ENCODE results near the gene IL1RL1.
"Not testable (repeated sequence)": the region's sequence is repeated elsewhere in the genome, so short reads cannot be mapped to it uniquely, and the experiment has no call there.

The IL1RL1 gene

DNA sequence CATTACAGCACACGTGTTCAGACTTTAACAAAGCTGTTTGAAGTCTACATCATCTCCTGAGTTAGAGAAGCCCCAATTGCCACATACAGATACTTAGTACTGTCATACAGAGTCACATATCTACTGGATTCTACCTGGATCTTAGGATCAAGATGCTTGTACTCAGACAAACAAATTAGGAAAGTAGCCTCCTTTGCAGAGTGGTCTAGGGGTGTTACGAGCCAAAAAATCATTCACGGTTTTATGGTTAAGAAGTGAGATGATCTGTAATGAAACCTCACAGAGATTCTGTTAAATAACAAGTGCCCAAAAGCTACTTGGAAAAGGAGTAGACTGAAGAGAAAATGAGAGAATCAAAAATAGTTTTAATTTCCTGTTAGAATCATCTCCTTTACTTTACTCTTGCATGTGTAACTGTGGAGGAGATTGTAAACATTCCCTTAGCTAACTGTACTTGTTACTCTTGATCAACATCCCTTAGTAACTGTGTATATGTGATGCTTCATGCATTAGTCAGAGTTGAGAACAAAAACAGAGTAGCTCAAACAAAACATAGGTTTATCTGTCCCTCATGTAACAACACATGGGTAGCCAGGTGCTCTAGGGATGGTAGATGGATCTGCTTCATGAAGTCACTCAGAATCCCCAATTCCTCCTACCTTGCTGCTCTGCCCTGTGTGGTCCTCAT, 16.4 kb upstream of the IL1RL1 start:
- no peak for DNase-seq

DNA sequence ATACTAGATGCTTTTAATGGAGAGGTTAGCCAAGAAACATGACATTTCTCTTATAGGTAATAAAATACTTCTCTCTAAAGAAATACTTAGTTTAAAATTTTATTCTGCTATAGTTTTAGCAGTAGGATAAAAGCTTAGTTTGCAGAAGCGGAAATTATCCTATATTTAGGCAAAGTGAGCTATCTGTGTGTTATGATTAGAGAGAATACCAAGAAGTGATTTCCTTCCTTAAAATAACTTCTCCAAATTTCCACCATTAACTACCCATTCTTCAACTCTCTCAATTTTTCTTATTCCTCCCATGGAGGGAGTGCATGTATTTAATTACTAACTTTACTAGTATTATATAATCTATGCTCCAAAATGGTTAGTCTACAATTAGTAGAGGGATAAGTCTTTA, 15.8 kb upstream of the IL1RL1 start:
- DNase-seq: no peak

DNA sequence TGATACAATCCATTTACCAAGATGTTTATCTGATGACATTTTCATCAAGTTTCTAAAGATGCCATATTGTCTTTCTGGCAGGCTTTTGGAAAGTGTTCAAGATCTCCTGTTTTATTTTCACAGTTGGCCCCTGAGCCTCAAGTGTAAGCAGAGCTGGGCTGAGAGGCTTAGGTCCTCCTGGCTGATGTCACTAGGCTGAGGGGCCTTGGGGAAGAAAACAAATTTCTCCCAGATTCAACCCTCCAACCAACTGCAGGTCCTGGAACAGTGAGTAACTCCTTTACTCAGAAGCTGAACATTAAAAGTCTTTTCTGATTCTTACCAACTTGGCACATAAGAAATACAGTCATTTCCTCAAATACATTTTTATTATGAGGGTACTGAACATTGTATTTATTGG, 14.9 kb upstream of the IL1RL1 start:
- no peak for DNase-seq

GRCh38 chr2:102297891-102298290, 13.5 kb upstream of the IL1RL1 start:
- DNase-seq: no peak

- DNase-seq: no peak
These were observed 9.4 kb upstream of the IL1RL1 start for GRCh38 chr2:102301867-102302362.

DNA sequence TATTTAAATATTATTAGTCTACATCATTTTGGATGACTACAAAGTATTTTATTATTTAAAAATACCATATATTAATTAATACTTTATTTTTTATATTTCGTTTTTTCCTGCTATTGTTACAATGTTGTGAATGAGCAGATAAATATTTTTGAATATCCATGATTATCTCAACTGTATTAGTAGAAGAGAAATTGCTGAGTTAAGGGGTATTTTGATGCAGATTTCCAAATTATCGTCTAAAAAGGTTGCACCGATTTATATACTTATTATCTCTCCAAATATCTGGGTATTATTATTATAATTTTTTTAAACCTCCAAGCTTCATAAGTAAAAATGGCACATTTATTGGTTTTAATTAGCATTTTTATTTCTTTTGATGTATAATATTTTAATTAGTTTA, 8.9 kb upstream of the IL1RL1 start:
- no peak for DNase-seq

GRCh38 chr2:102303589-102303988, 7.8 kb upstream of the IL1RL1 start:
- DNase-seq: no peak

- DNase-seq: no peak
These were observed 7.1 kb upstream of the IL1RL1 start for GRCh38 chr2:102304268-102304667.

GRCh38 chr2:102304711-102305611, 6.4 kb upstream of the IL1RL1 start:
- DNase-seq: no peak

GRCh38 chr2:102306125-102306524, 5.2 kb upstream of the IL1RL1 start:
- DNase-seq: no peak

DNA sequence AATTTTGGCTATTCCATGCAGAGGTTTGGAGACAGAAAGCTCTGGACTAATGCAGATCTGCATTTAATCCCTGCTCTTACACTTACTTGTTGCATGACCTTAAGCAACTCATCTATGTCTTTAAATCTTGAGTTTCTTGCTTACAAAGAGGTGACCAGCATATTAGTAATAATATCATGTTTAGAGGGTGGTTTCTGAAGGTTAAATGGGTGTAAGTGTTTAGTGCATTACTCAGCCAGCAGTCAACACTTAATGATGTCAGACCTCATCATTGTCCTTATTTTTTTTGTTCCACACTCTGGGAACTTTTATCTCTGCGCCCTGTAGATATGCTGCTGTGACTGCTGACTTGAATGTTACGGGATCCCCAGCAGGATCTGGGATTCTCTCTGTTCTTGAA, 1.7 kb downstream of the IL1RL1 start:
- no peak for DNase-seq

GRCh38 chr2:102313471-102313870, 2.1 kb downstream of the IL1RL1 start:
- no peak for DNase-seq

DNA sequence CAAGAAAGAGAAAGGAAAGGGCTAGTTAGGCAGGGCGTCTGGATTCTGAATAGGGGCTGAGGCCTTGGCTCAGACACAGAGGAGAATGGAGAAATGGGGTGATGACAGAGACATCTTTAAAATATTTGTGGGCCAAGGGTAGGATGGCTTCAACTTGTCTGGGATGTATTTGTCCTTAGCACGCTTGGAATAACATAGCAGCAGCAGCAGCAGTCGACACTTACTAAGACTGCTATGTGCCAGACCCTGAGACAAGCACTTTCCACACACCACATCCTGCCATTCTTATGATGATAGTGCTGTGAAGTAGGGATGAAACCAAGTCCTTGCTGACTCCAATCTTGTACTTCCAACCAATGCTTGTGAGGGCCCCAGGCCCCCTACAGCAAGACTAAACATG, 2.6 kb downstream of the IL1RL1 start:
- DNase-seq: no peak

DNA sequence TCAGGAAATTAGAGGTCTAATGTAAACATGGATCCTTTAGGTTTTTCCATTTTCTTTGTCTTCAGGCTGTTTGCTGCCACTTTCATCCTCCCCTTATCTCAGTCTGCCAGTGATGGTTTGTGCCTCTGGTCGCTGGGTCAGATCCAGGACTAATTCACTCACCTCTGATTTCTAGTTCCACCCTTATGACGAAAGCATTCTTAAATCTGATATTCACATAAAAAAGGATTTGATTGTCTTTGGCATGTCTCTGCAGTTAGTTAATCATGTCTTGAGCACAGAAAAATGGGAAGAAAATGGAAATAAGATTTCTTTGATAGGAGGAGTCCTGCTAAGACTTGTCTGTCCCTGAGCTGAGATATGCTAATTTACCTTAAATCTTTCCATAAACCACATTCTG, 4.6 kb downstream of the IL1RL1 start:
- no peak for DNase-seq

DNA sequence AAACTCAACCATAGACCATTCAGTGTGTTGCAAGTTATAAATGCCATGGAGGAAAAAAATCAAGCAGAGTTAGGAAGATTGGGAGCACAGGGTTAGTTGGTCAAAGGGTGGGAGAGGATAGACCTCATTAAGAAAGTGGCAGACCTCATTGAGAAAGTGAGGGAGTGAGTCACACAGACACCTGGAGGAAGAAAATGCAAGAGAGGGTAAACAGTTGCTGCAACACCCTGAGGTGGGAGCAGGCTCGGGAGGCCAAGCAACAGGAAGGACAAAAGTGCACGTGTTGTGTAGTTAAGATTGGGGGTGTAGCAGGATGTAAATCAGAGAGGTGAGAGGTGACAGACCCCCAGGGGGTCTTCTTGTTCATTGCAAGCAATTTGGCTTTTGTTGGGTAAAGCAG, 6.4 kb downstream of the IL1RL1 start:
- no peak for DNase-seq

DNA sequence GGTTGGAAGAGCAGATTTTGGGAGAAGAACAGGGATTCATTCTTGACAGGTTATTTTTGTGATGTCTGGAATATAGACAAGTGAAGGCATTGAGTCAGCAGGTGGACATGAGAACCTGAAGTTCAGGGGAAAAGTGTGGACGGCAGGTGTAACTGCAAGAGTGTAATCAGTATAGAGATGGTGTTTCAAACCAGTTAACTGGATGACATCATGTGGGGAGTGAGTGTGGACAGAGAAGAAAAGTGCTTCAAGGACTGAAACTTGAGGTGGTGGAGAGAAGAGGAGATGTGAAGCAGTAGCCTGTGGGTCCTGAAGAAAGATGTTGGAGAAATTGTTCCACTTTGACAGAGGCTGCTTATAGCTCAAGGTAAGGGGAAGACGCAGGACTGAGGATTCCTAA, 7.1 kb downstream of the IL1RL1 start:
- DNase-seq: no peak

DNA sequence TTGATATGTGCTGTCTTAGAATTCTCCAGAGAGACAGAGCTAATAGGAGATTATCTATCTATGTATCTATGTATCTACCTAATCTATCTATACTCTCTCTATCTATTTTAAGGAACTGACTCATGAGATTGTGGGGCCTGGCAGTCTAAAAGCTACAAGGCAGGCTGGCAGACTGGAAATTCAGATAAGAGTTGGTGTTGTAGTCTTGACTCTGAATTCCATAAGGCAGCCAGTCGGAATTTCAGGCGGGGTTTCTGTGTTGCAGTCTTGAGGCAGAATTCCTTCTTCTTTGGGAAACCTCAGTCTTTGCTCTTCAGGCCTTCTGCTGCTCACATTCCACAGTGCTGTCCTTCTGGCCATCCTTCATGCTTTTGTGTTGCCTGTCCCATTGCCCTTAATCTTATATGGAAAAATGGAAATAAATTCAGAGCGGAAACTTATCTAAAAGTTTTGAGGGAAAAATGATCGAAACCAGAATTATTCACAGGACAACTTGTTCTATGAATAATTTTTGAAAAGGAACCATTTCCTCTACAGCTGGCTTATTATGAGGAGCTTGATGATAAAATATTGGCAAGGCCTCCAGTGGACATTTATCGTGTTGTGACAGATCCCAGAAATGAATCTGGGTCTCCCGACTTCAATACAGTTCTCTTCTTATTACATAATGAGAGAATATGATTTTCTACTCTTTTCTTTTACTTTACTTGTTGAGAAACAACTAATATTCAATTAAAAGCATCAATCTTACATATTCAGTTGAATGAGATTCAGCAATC, 10.8 kb downstream of the IL1RL1 start:
- no peak for DNase-seq

DNA sequence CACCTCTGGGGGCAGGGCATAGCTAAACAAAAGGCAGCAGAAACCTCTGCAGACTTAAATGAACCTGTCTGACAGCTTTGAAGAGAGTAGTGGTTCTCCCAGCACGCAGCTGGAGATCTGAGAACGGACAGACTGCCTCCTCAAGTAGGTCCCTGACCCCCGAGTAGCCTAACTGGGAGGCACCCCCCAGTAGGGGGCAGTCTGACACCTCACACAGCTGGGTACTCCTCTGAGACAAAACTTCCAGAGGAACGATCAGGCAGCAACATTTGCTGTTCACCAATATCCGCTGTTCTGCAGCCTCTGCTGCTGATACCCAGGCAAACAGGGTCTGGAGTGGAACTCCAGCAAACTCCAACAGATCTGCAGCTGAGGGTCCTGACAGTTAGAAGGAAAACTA, 13.6 kb downstream of the IL1RL1 start:
- DNase-seq: not testable (repeated sequence)

DNA sequence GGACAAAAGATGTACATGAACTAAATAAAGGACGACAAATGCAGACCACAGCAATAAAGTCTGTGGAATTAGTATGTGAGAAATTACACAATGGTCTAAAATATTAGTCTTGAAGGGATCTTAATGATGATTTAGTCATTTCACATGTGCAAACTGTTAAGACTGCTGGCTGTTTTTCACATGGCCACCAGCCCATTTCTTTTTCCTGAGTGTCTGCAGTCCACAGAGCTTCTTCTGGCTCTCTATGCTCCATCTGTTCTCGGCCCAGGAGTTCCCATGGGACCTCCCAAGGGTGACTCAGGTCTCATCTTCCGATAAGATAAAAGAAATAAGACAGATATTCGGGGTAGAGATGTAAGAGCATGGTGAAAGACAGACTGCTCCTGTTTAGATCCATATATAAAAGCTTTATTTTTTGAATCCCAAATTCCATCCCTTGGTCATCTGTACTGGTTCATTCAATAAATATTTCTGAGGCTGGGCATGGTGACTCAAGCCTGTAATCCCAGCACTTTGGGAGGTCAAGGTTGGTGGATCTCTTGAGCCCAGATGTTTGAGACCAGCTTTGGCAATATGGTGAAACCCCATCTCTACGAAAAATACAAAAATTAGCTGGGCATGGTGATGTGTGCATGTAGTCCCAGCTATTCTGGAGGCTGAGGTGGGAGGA, 20.1 kb downstream of the IL1RL1 start:
- no peak for DNase-seq

GRCh38 chr2:102334486-102334885, 23.1 kb downstream of the IL1RL1 start:
- DNase-seq: no peak

GRCh38 chr2:102335871-102336366, 24.6 kb downstream of the IL1RL1 start:
- DNase-seq: no peak

DNA sequence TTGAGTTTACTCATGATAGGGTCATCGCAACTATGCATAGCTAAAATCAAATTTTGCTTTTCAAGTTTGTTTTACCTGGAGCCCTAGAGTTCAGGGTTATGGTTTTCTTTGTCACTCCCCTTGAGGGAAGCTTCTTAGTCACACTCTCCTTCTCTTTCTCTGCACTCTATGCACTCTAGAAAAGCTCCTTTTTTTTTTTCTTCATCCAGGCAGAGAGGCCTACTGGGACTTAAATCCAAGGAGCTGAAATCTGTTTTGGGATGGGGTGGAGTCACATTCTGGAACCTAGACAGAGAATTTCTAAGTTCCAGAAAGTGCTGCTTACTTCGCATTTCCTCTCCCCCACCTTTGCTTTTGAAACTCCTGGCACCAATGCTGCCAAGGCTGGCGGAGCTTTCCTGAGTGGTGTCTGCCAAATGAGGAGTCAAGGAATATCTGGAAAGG, 25.2 kb downstream of the IL1RL1 start:
- DNase-seq: no peak

GRCh38 chr2:102337012-102337411, 25.6 kb downstream of the IL1RL1 start:
- DNase-seq: no peak

Data from NCI-H510A treated with DMSO at 0.1 percent for 48 hours (cell line).